Prostate gland (tissue), 2 donors: ENCODE data around the gene PDE2A. TPM values are rescaled to one million over a fixed set of nuclear protein-coding genes. Genes with fewer than 3 reads are reported as not detected.

Experiments
- DNase-seq: peaks from one replicate; pipeline ENCODE4 v3.0.0-alpha.2; 2019; ENCODE audit warnings: low spot score
- H3K27ac ChIP-seq, 2 donors: fragments of 200-600 bp; sonication (generic); 2 replicates each; pipeline ENCODE4 v1.5.1; 2017 to 2019
- H3K27me3 ChIP-seq: fragments of 200-600 bp; sonication (generic); replicated peaks from 2 replicates; pipeline ENCODE4 v1.5.1; 2019; ENCODE audit not compliant: insufficient read depth
- H3K36me3 ChIP-seq, 2 donors: fragments of 200-600 bp; sonication (generic); 1 replicate in 1 of 2; 2 replicates in 1 of 2; pipeline versions ENCODE4 v1.5.1 to v1.8.1; 2017 to 2019
- H3K4me1 ChIP-seq: fragments of 200-600 bp; sonication (generic); replicated peaks from 2 replicates; pipeline ENCODE4 v1.5.1; 2019
- H3K4me3 ChIP-seq, 2 donors: fragments of 200-600 bp; sonication (generic); 2 replicates each; pipeline ENCODE4 v1.5.1; 2017 to 2019
- H3K9me3 ChIP-seq: fragments of 200-600 bp; sonication (generic); 2 replicates; pipeline ENCODE4 v1.5.1; 2017
- POLR2A ChIP-seq: fragments of 450-650 bp; IDR thresholded peaks from one replicate; pipeline ENCODE4 v1.6.1; 2016; ENCODE audit warnings: antibody characterized with exemption, mild to moderate bottlenecking
- POLR2AphosphoS5 ChIP-seq: sonication (generic); formaldehyde crosslinking; IDR thresholded peaks from one replicate; pipeline ENCODE4 v1.6.1; 2017; ENCODE audit warnings: antibody characterized with exemption
- WGBS: methylation state at CpG from one replicate; pipeline ENCODE4 v1.1.5; 2018; 5-methylcytosine and 5-hydroxymethylcytosine counted together
- intact Hi-C: fragments of 100-400 bp; cut with DNase I; formaldehyde crosslinking; loops from one replicate; pipeline ENCODE4 v1.14.2; 2022
- total RNA-seq, 2 donors: library from RNA; depleted of rRNA; stranded (reverse); fragments of >200 nt; gene quantifications; one replicate each; pipeline ENCODE4 v1.1.0, GENCODE V29; 2016
- TF ChIP-seq, protein P1 (sequence below), 4 experiments: fragments of 200-600 bp in 2 of 4; fragments of 450-650 bp in 2 of 4; sonication (generic) in 2 of 4; IDR thresholded peaks; 1 replicate in 3 of 4; 2 replicates in 1 of 4; pipeline ENCODE4 v1.5.1; 2016 to 2019; ENCODE audit warnings: antibody characterized with exemption in 4 of 4, mild to moderate bottlenecking in 2 of 4, moderate library complexity in 2 of 4

Gene PDE2A
- total RNA-seq, 2 donors from 2014 or later, result 24.2 to 47.7 TPM

- WGBS, result 73% methylated on average over 4 of the region's 4 CpGs
- H3K4me3 ChIP-seq, result no peak overlapping the region
- no peaks in the 10 kb centered on the region for H3K27me3 ChIP-seq
- no peaks in the 10 kb centered on the region for H3K9me3 ChIP-seq
- intact Hi-C loops, result no loop called here
- no peaks in the 10 kb centered on the region for H3K4me1 ChIP-seq
- H3K27ac ChIP-seq, result no peak overlapping the region
- DNase-seq, result no peak
- peaks cover 10 to 32% of the 10 kb centered on the region in 2 donors for H3K36me3 ChIP-seq
- TF ChIP-seq POLR2A, result no peak
- TF ChIP-seq, protein P1, sequence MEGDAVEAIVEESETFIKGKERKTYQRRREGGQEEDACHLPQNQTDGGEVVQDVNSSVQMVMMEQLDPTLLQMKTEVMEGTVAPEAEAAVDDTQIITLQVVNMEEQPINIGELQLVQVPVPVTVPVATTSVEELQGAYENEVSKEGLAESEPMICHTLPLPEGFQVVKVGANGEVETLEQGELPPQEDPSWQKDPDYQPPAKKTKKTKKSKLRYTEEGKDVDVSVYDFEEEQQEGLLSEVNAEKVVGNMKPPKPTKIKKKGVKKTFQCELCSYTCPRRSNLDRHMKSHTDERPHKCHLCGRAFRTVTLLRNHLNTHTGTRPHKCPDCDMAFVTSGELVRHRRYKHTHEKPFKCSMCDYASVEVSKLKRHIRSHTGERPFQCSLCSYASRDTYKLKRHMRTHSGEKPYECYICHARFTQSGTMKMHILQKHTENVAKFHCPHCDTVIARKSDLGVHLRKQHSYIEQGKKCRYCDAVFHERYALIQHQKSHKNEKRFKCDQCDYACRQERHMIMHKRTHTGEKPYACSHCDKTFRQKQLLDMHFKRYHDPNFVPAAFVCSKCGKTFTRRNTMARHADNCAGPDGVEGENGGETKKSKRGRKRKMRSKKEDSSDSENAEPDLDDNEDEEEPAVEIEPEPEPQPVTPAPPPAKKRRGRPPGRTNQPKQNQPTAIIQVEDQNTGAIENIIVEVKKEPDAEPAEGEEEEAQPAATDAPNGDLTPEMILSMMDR (IDR thresholded peaks at IDR 0.05), result no peak
- TF ChIP-seq POLR2AphosphoS5, result no peak
Observed at GRCh38 chr11:72690166-72690565, 15.9 kb upstream of the PDE2A start.

- no peaks in the 10 kb centered on the region for H3K9me3 ChIP-seq
- H3K36me3 ChIP-seq, result peaks cover 5 to 24% of the 10 kb centered on the region in 2 donors
- no peak overlapping the region for H3K27ac ChIP-seq
- WGBS, result 89% methylated on average over 7 of the region's 7 CpGs
- H3K27me3 ChIP-seq, result no peaks in the 10 kb centered on the region
- TF ChIP-seq, protein P1 (IDR thresholded peaks at IDR 0.05), result no peak
- no peak for TF ChIP-seq POLR2A
- no peak for TF ChIP-seq POLR2AphosphoS5
- H3K4me3 ChIP-seq, result no peak overlapping the region
- intact Hi-C loops, result loop anchor here (10.0 kb wide), 1 partner anchor 214 kb away; no protein-coding TSS in a partner anchor
- no peak for DNase-seq
- H3K4me1 ChIP-seq, result no peaks in the 10 kb centered on the region
Observed at GRCh38 chr11:72688929-72689328, 14.7 kb upstream of the PDE2A start.

DNA sequence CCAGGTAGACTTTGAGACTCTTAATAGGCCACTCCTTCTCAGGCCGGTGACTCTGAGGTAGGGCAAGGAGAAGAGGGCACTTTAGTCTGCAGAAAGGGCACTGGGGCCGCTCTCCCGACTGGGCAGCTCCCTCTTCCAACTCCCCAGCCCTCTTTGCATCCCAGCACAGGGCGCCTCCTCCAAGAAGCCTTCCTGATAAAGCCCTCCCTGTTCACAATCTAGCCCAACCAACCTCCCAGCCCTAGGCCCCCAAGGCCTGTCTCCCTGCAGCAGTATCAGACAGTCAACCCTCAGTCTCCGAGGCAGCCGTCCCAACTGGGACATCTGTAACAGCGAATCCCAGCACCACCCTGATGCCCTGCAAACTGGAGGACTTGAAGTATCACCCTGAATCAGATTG lies 14.3 kb upstream of the PDE2A start:
- H3K9me3 ChIP-seq, result no peaks in the 10 kb centered on the region
- intact Hi-C loops, result loop anchor here (10.0 kb wide), 1 partner anchor 214 kb away; no protein-coding TSS in a partner anchor
- no peak overlapping the region for H3K4me3 ChIP-seq
- TF ChIP-seq, protein P1 (IDR thresholded peaks at IDR 0.05), result no peak
- no peak for TF ChIP-seq POLR2AphosphoS5
- H3K4me1 ChIP-seq, result no peaks in the 10 kb centered on the region
- WGBS, result 96% methylated on average over 7 of the region's 7 CpGs
- H3K27me3 ChIP-seq, result no peaks in the 10 kb centered on the region
- H3K27ac ChIP-seq, result no peak overlapping the region
- DNase-seq, result no peak
- H3K36me3 ChIP-seq, result peaks cover 5 to 22% of the 10 kb centered on the region in 2 donors

GRCh38 chr11:72687326-72687725 lies 13.1 kb upstream of the PDE2A start:
- intact Hi-C loops, result loop anchor here (10.0 kb wide), 1 partner anchor 213 kb away; no protein-coding TSS in a partner anchor
- Histone ChIP-seq H3K27me3 (no peaks in the 10 kb centered on the region), H3K4me1 (no peaks in the 10 kb centered on the region), H3K27ac (no peak overlapping the region), H3K4me3 (no peak overlapping the region), H3K9me3 (no peaks in the 10 kb centered on the region), H3K36me3 (peaks cover 5 to 10% of the 10 kb centered on the region in 2 donors)
- DNase-seq, result no peak
- 87% methylated on average over 7 of the region's 7 CpGs for WGBS
- TF ChIP-seq, protein P1 (IDR thresholded peaks at IDR 0.05), result no peak
- TF ChIP-seq POLR2A (no peak), POLR2AphosphoS5 (no peak)

- WGBS, result 83% methylated on average over 8 of the region's 8 CpGs
- no peak overlapping the region for H3K27ac ChIP-seq
- peaks cover 5 to 7% of the 10 kb centered on the region in 2 donors for H3K36me3 ChIP-seq
Observed at GRCh38 chr11:72686639-72687220, 12.5 kb upstream of the PDE2A start.

More at GRCh38 chr11:72686639-72687220, 12.5 kb upstream of the PDE2A start:
- Histone ChIP-seq H3K4me1 (no peaks in the 10 kb centered on the region), H3K9me3 (no peaks in the 10 kb centered on the region), H3K4me3 (no peak overlapping the region), H3K27me3 (no peaks in the 10 kb centered on the region)
- DNase-seq, result no peak
- intact Hi-C loops, result loop anchor here (10.0 kb wide), 1 partner anchor 212 kb away; no protein-coding TSS in a partner anchor
- TF ChIP-seq POLR2AphosphoS5 (no peak), POLR2A (no peak)
- TF ChIP-seq, protein P1 (IDR thresholded peaks at IDR 0.05), result no peak
